ENCODE data around the gene PERP.

PERP gene

GRCh38 chr6:138094260-138094659 is 13.0 kb downstream of the PERP start:
- H3K27me3 ChIP-seq (ENCODE audit: control insufficient read depth, low read length), result peaks cover 9% of the 10 kb centered on the region; the same call in 1 of the 2 replicates
- H3K27ac ChIP-seq (ENCODE audit: low read depth, low read length), result no peak overlapping the region
- H3K4me3 ChIP-seq (ENCODE audit: low read length), result no peak overlapping the region
- no peaks in the 10 kb centered on the region for H3F3A ChIP-seq (ENCODE audit: control insufficient read depth, insufficient read depth)
- no peaks in the 10 kb centered on the region for H4K20me1 ChIP-seq (ENCODE audit: control insufficient read depth, insufficient read depth, low read depth, low read length)
- H3K79me2 ChIP-seq (ENCODE audit: control insufficient read depth, low read length), result no peaks in the 10 kb centered on the region
- TF ChIP-seq EZH2phosphoT487 (IDR thresholded peaks at IDR 0.05; ENCODE audit: borderline replicate concordance, low read length), result no peak
- no peaks in the 10 kb centered on the region for H3K9me3 ChIP-seq (ENCODE audit: control insufficient read depth, insufficient read depth, low read length)
- H3K36me3 ChIP-seq (ENCODE audit: control insufficient read depth, low read length), result no peaks in the 10 kb centered on the region
- H3K9me2 ChIP-seq (replicated peaks; ENCODE audit: control insufficient read depth, low read length), result no peaks in the 10 kb centered on the region
- no peak overlapping the region for H3K4me2 ChIP-seq (ENCODE audit: low read length)
- H3K4me1 ChIP-seq (ENCODE audit: control insufficient read depth, low read length), result no peaks in the 10 kb centered on the region

GRCh38 chr6:138093632-138094031 is 13.6 kb downstream of the PERP start:
- Histone ChIP-seq H3K4me2 (ENCODE audit: low read length) (no peak overlapping the region), H3K4me1 (ENCODE audit: control insufficient read depth, low read length) (no peaks in the 10 kb centered on the region), H3K9me3 (ENCODE audit: control insufficient read depth, insufficient read depth, low read length) (no peaks in the 10 kb centered on the region), H4K20me1 (ENCODE audit: control insufficient read depth, insufficient read depth, low read depth, low read length) (no peaks in the 10 kb centered on the region), H3K9me2 (replicated peaks; ENCODE audit: control insufficient read depth, low read length) (no peaks in the 10 kb centered on the region), H3K27ac (ENCODE audit: low read depth, low read length) (no peak overlapping the region), H3K36me3 (ENCODE audit: control insufficient read depth, low read length) (no peaks in the 10 kb centered on the region), H3K4me3 (ENCODE audit: low read length) (no peak overlapping the region), H3K79me2 (ENCODE audit: control insufficient read depth, low read length) (no peaks in the 10 kb centered on the region), H3K27me3 (ENCODE audit: control insufficient read depth, low read length) (peaks cover 7% of the 10 kb centered on the region; the same call in 1 of the 2 replicates), H3F3A (ENCODE audit: control insufficient read depth, insufficient read depth) (no peaks in the 10 kb centered on the region)
- TF ChIP-seq EZH2phosphoT487 (IDR thresholded peaks at IDR 0.05; ENCODE audit: borderline replicate concordance, low read length), result no peak
- no peak for TF ChIP-seq CTCF (IDR thresholded peaks at IDR 0.05; ENCODE audit: low read depth, low read length, poor library complexity, severe bottlenecking)

- H3K27me3 ChIP-seq (ENCODE audit: control insufficient read depth, low read length), result peaks cover 7% of the 10 kb centered on the region; the same call in 1 of the 2 replicates
- no peak overlapping the region for H3K4me3 ChIP-seq (ENCODE audit: low read length)
- no peaks in the 10 kb centered on the region for H3K9me2 ChIP-seq (replicated peaks; ENCODE audit: control insufficient read depth, low read length)
- H3K4me2 ChIP-seq (ENCODE audit: low read length), result no peak overlapping the region
- no peaks in the 10 kb centered on the region for H4K20me1 ChIP-seq (ENCODE audit: control insufficient read depth, insufficient read depth, low read depth, low read length)
- no peaks in the 10 kb centered on the region for H3K4me1 ChIP-seq (ENCODE audit: control insufficient read depth, low read length)
- no peaks in the 10 kb centered on the region for H3K9me3 ChIP-seq (ENCODE audit: control insufficient read depth, insufficient read depth, low read length)
- H3K27ac ChIP-seq (ENCODE audit: low read depth, low read length), result no peak overlapping the region
- TF ChIP-seq EZH2phosphoT487 (IDR thresholded peaks at IDR 0.05; ENCODE audit: borderline replicate concordance, low read length), result no peak
- no peak for TF ChIP-seq CTCF (IDR thresholded peaks at IDR 0.05; ENCODE audit: low read depth, low read length, poor library complexity, severe bottlenecking)
- no peaks in the 10 kb centered on the region for H3F3A ChIP-seq (ENCODE audit: control insufficient read depth, insufficient read depth)
- no peaks in the 10 kb centered on the region for H3K36me3 ChIP-seq (ENCODE audit: control insufficient read depth, low read length)
- H3K79me2 ChIP-seq (ENCODE audit: control insufficient read depth, low read length), result no peaks in the 10 kb centered on the region
Measured at GRCh38 chr6:138092686-138093085, 14.5 kb downstream of the PERP start.

- no peaks in the 10 kb centered on the region for H3K36me3 ChIP-seq (ENCODE audit: control insufficient read depth, low read length)
- no peaks in the 10 kb centered on the region for H4K20me1 ChIP-seq (ENCODE audit: control insufficient read depth, insufficient read depth, low read depth, low read length)
- no peaks in the 10 kb centered on the region for H3K4me1 ChIP-seq (ENCODE audit: control insufficient read depth, low read length)
- H3K4me3 ChIP-seq (ENCODE audit: low read length), result no peak overlapping the region
- no peaks in the 10 kb centered on the region for H3F3A ChIP-seq (ENCODE audit: control insufficient read depth, insufficient read depth)
- TF ChIP-seq CTCF (IDR thresholded peaks at IDR 0.05; ENCODE audit: low read depth, low read length, poor library complexity, severe bottlenecking) (no peak), EZH2phosphoT487 (IDR thresholded peaks at IDR 0.05; ENCODE audit: borderline replicate concordance, low read length) (no peak)
- H3K9me3 ChIP-seq (ENCODE audit: control insufficient read depth, insufficient read depth, low read length), result no peaks in the 10 kb centered on the region
- no peak overlapping the region for H3K4me2 ChIP-seq (ENCODE audit: low read length)
- H3K79me2 ChIP-seq (ENCODE audit: control insufficient read depth, low read length), result no peaks in the 10 kb centered on the region
- no peak overlapping the region for H3K27ac ChIP-seq (ENCODE audit: low read depth, low read length)
- H3K27me3 ChIP-seq (ENCODE audit: control insufficient read depth, low read length), result peaks cover 7% of the 10 kb centered on the region; the same call in 1 of the 2 replicates
- H3K9me2 ChIP-seq (replicated peaks; ENCODE audit: control insufficient read depth, low read length), result no peaks in the 10 kb centered on the region
Measured at GRCh38 chr6:138089325-138089724, 17.9 kb downstream of the PERP start.
